ENCODE measurements around the gene SLC4A3. TPM values are rescaled to one million over a fixed set of nuclear protein-coding genes. Genes with fewer than 3 reads are reported as not detected.

Gene SLC4A3
- total RNA-seq, 1 experiment from 2014 or later: 13.5 TPM

DNA sequence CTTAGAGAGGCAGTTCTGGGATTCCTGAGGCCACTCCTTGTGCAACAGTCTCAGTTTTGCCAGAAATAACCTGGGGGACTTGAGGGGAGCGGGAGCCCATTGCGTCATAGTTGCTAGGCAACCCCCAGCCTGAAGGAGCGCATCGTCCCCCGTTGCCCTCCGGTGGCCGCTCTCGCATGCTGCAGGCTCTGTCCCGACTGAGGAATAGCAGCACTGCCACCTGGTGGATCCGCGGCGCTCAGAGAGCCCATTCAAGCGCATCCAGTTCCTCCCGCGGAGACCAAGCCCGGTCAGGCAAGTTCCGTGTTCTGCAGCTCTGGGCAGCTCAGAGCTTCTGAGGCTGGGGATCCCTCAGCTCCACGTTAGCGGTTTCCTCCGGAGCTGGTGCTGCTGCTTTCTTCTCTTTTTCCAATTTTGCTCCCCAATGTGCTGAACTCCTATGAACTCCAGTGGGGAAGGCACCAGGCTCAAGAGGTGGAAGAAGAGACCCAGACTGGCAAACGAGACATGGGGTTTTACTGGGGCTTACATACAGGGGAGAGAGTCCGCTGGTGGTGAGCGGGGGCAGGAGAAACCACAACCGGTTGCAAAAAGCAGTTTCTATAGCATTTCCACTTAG lies 15.1 kb downstream of the SLC4A3 start:
- H3K4me1 ChIP-seq (ENCODE audit: control insufficient read depth, insufficient read depth, low read length): no peaks in the 10 kb centered on the region; the same call in 1 of the 2 replicates
- no peaks in the 10 kb centered on the region for H3K36me3 ChIP-seq (ENCODE audit: control insufficient read depth, insufficient read depth, low read length)
- H3K27ac ChIP-seq (ENCODE audit: low read length): no peak overlapping the region
- ChIA-PET POLR2A (no interaction called here), CTCF (interaction anchor here (0.6 to 0.7 kb wide), 2 partner anchors 11 to 102 kb away, joined by 3 to 7 read pairs; no protein-coding TSS in a partner anchor)
- no TSS peak for BruUV-seq (replicated peaks)
- TF ChIP-seq, protein P1, sequence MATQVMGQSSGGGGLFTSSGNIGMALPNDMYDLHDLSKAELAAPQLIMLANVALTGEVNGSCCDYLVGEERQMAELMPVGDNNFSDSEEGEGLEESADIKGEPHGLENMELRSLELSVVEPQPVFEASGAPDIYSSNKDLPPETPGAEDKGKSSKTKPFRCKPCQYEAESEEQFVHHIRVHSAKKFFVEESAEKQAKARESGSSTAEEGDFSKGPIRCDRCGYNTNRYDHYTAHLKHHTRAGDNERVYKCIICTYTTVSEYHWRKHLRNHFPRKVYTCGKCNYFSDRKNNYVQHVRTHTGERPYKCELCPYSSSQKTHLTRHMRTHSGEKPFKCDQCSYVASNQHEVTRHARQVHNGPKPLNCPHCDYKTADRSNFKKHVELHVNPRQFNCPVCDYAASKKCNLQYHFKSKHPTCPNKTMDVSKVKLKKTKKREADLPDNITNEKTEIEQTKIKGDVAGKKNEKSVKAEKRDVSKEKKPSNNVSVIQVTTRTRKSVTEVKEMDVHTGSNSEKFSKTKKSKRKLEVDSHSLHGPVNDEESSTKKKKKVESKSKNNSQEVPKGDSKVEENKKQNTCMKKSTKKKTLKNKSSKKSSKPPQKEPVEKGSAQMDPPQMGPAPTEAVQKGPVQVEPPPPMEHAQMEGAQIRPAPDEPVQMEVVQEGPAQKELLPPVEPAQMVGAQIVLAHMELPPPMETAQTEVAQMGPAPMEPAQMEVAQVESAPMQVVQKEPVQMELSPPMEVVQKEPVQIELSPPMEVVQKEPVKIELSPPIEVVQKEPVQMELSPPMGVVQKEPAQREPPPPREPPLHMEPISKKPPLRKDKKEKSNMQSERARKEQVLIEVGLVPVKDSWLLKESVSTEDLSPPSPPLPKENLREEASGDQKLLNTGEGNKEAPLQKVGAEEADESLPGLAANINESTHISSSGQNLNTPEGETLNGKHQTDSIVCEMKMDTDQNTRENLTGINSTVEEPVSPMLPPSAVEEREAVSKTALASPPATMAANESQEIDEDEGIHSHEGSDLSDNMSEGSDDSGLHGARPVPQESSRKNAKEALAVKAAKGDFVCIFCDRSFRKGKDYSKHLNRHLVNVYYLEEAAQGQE (IDR thresholded peaks at IDR 0.05; ENCODE audit: insufficient read depth in 1 of 2, low read depth in 2 of 2, low read length in 1 of 2): peak in 1 of 2 experiments; percentile 70; a peak in 1 of 4 replicates
- TF ChIP-seq POLR2AphosphoS5 (IDR thresholded peaks at IDR 0.05; ENCODE audit: low read depth, low read length) (peak; percentile 44; the same call in 1 of the 2 replicates), TCF7L2 (IDR thresholded peaks at IDR 0.05; ENCODE audit: low read depth, low read length) (peak; percentile 31; the same call in 1 of the 2 replicates), SIN3A (IDR thresholded peaks at IDR 0.05; ENCODE audit: borderline replicate concordance, insufficient read depth, low read depth, low read length) (no peak)
- TF ChIP-seq, protein P2, sequence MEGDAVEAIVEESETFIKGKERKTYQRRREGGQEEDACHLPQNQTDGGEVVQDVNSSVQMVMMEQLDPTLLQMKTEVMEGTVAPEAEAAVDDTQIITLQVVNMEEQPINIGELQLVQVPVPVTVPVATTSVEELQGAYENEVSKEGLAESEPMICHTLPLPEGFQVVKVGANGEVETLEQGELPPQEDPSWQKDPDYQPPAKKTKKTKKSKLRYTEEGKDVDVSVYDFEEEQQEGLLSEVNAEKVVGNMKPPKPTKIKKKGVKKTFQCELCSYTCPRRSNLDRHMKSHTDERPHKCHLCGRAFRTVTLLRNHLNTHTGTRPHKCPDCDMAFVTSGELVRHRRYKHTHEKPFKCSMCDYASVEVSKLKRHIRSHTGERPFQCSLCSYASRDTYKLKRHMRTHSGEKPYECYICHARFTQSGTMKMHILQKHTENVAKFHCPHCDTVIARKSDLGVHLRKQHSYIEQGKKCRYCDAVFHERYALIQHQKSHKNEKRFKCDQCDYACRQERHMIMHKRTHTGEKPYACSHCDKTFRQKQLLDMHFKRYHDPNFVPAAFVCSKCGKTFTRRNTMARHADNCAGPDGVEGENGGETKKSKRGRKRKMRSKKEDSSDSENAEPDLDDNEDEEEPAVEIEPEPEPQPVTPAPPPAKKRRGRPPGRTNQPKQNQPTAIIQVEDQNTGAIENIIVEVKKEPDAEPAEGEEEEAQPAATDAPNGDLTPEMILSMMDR (IDR thresholded peaks at IDR 0.05): peak; percentile 99
- in situ Hi-C loops (cut with HindIII; ENCODE audit: low pct_unique_long_range_greater_than_20kb, low sequenced_read_pairs) (no loop called here), intact Hi-C loops (cut with micrococcal nuclease; ENCODE audit: unreplicated experiment) (loop anchor here (1.0 kb wide), 2 partner anchors 47 to 104 kb away; no protein-coding TSS in a partner anchor)
- no peaks in the 10 kb centered on the region for H3K9me3 ChIP-seq (ENCODE audit: control insufficient read depth, insufficient read depth, low read depth, low read length)
- ATAC-seq (peak; percentile 95), DNase-seq (ENCODE audit: low read depth, low spot score) (peak; percentile 85)
- H3K27me3 ChIP-seq (ENCODE audit: control insufficient read depth, insufficient read depth, low read length): no peaks in the 10 kb centered on the region
- H3K4me3 ChIP-seq (ENCODE audit: low read depth in 2 of 2, low read length in 2 of 2): no peak overlapping the region

DNA sequence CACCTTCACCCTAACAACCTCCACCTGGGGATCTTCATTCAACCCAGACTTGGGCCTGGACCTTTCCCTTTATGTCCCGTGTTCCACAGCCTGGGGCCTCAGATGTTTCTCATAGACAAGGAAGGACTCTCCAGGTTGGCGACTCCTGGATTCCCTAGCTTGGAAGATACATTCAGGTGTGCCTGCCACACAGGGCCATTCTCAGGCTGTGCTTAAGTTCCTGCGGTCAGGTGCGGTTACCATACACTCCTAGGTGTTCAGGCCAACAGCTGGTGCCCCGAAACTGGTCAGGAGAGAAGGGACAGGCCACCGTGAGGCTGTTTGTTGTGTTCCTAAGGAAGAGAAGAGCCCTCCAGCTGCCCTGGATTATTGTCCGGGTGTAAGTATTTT lies 15.6 kb downstream of the SLC4A3 start:
- no TSS peak for BruUV-seq (replicated peaks)
- intact Hi-C loops (cut with micrococcal nuclease; ENCODE audit: unreplicated experiment): no loop called here

More for the DNA sequence above, 15.6 kb downstream of the SLC4A3 start:
- no peaks in the 10 kb centered on the region for H3K27me3 ChIP-seq (ENCODE audit: control insufficient read depth, insufficient read depth, low read length)
- CTCF ChIA-PET: interaction anchor here (0.6 to 0.7 kb wide), 3 partner anchors 10 to 197 kb away, joined by 3 to 7 read pairs (median 3); no protein-coding TSS in a partner anchor
- H3K36me3 ChIP-seq (ENCODE audit: control insufficient read depth, insufficient read depth, low read length): no peaks in the 10 kb centered on the region
- H3K9me3 ChIP-seq (ENCODE audit: control insufficient read depth, insufficient read depth, low read depth, low read length): no peaks in the 10 kb centered on the region
- DNase-seq (ENCODE audit: low read depth, low spot score) (no peak), ATAC-seq (no peak)
- no peak overlapping the region for H3K4me3 ChIP-seq (ENCODE audit: low read depth in 2 of 2, low read length in 2 of 2)
- H3K4me1 ChIP-seq (ENCODE audit: control insufficient read depth, insufficient read depth, low read length): no peaks in the 10 kb centered on the region; the same call in 1 of the 2 replicates
- in situ Hi-C loops (cut with HindIII; ENCODE audit: low pct_unique_long_range_greater_than_20kb, low sequenced_read_pairs): no loop called here
- POLR2A ChIA-PET: no interaction called here
- H3K27ac ChIP-seq (ENCODE audit: low read length): no peak overlapping the region
- TF ChIP-seq TCF7L2 (IDR thresholded peaks at IDR 0.05; ENCODE audit: low read depth, low read length) (no peak), POLR2AphosphoS5 (IDR thresholded peaks at IDR 0.05; ENCODE audit: low read depth, low read length) (no peak), SIN3A (IDR thresholded peaks at IDR 0.05; ENCODE audit: borderline replicate concordance, insufficient read depth, low read depth, low read length) (no peak)
- TF ChIP-seq, protein P1 (IDR thresholded peaks at IDR 0.05; ENCODE audit: insufficient read depth in 1 of 2, low read depth in 2 of 2, low read length in 1 of 2): no peak
- TF ChIP-seq, protein P2 (IDR thresholded peaks at IDR 0.05): no peak
